Endodermal cell (in vitro differentiated cells): ENCODE measurements around the gene MCL1. TPM values are rescaled to one million over a fixed set of nuclear protein-coding genes. Genes with fewer than 3 reads are reported as not detected.
"Not testable (repeated sequence)": the region's sequence is repeated elsewhere in the genome, so short reads cannot be mapped to it uniquely, and the experiment has no call there.

ENCODE experiments used
- DNase-seq: peaks from one replicate; pipeline ENCODE4 v3.0.0-alpha.2; 2017
- H3K27ac ChIP-seq: 2 replicates; pipeline ENCODE4 v1.5.1; 2013; ENCODE audit warnings: mild to moderate bottlenecking, low read depth, low read length, moderate library complexity
- H3K27me3 ChIP-seq: 2 replicates; pipeline ENCODE4 v1.6.1; 2013; ENCODE audit warnings: mild to moderate bottlenecking, low read length, moderate library complexity; ENCODE audit not compliant: insufficient read depth, control insufficient read depth, poor library complexity, severe bottlenecking
- H3K36me3 ChIP-seq: 2 replicates; pipeline ENCODE4 v1.7.0; 2013; ENCODE audit warnings: mild to moderate bottlenecking, low read length, moderate library complexity; ENCODE audit not compliant: control insufficient read depth, insufficient read depth
- H3K4me1 ChIP-seq: one replicate; pipeline ENCODE4 v1.7.0; 2013; ENCODE audit warnings: low read length; ENCODE audit not compliant: control insufficient read depth, insufficient read depth
- H3K4me3 ChIP-seq: 2 replicates; pipeline ENCODE4 v1.5.1; 2013; ENCODE audit warnings: mild to moderate bottlenecking, low read length, moderate library complexity
- H3K9ac ChIP-seq: 2 replicates; pipeline ENCODE4 v1.6.1; 2013; ENCODE audit warnings: mild to moderate bottlenecking, low read length, moderate library complexity; ENCODE audit not compliant: poor library complexity, severe bottlenecking; ENCODE audit errors: extremely low read depth
- H3K9me3 ChIP-seq: 2 replicates; pipeline ENCODE4 v1.6.1; 2013; ENCODE audit warnings: mild to moderate bottlenecking, low read length, moderate library complexity; ENCODE audit not compliant: control insufficient read depth
- H3K27ac Mint-ChIP-seq: 2 replicates; pipeline ENCODE4 v1.8.0; 2020; ENCODE audit warnings: mixed read lengths
- H3K27me3 Mint-ChIP-seq: 2 replicates; pipeline ENCODE4 v1.8.0; 2021; ENCODE audit warnings: mild to moderate bottlenecking, mixed read lengths; ENCODE audit not compliant: insufficient read depth
- H3K36me3 Mint-ChIP-seq: 2 replicates; pipeline ENCODE4 v1.8.0; 2020; ENCODE audit warnings: low read depth, mixed read lengths
- H3K4me1 Mint-ChIP-seq: 2 replicates; pipeline ENCODE4 v1.8.0; 2020; ENCODE audit warnings: mixed read lengths
- H3K4me3 Mint-ChIP-seq: 2 replicates; pipeline ENCODE4 v1.8.0; 2020; ENCODE audit warnings: mild to moderate bottlenecking, moderate library complexity, mixed read lengths
- H3K9me3 Mint-ChIP-seq: 2 replicates; pipeline ENCODE4 v1.8.0; 2020; ENCODE audit warnings: mild to moderate bottlenecking, mixed read lengths
- WGBS, 2 experiments: methylation state at CpG; one replicate each; pipeline versions ENCODE4 v1.1.5 to v1.1.7; 2013; ENCODE audit warnings: missing lambda C conversion rate in 2 of 2, mixed read lengths in 1 of 2; ENCODE audit not compliant: insufficient coverage in 1 of 2, insufficient read length in 1 of 2; 5-methylcytosine and 5-hydroxymethylcytosine counted together
- total RNA-seq, 2 donors: library from RNA; stranded (reverse); fragmentation: NEBNext Ultra II Directional in 1 of 2; extraction: Animal tissue kit (Norgen Biotek cat#: 25700) in 1 of 2; gene quantifications; 2 replicates in 1 of 2; 3 replicates in 1 of 2; pipeline ENCODE4 v1.2.1, GENCODE V29; 2021
- TF ChIP-seq, protein P1 (sequence below): fragments of 200-600 bp; sonication (generic); conservative IDR thresholded peaks from 2 replicates; pipeline ENCODE4 v1.5.0; 2021; ENCODE audit warnings: antibody characterized with exemption, mild to moderate bottlenecking

The MCL1 gene
- total RNA-seq, 2 donors from 2014 or later = 133 to 173 TPM

DNA sequence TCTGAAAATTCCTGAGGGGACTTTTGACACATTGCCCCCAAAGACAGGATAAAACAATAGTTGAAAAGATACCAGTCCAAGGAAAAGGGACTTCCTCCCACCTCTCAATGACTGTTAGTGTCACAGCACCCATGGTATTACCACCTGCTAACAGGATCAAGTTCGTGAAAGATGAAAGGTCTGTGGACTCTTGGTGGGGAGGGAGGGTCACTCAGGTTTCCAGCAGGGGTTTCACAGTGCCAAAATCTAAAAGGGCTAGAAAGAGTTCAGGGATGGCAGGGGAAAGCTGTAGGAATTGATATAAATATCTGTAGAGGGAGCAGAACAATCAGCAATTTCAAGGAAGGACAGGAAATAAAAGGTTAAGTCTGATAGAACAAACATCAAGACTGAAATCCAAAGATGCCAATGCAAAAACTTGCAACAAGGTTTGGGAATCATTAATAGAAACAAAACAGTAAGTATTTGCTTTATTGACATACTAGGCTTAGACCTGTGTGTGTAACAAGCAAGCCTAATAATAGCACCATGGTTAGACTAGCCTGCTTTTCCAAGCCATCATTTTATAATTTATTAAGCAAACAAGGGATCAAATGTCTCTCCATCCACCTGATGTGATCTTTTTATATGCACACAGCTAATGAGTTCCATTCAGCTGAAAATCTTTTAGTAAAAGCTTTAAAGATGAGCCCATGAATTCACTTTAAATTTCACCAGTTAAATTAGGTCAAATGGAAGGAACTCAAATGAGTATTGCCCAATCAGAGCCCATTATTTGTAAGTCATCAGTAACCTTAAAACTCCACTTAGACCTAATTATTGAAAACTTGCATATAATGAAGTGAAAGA is 3.7 kb downstream of the MCL1 start:
- Histone ChIP-seq H3K9ac (peak overlapping the region; percentile 100), H3K27me3 (no peaks in the 10 kb centered on the region), H3K36me3 (peaks cover 76% of the 10 kb centered on the region), H3K4me3 (peak overlapping the region; percentile 92), H3K4me1 (peaks cover 6% of the 10 kb centered on the region), H3K27ac (no peak overlapping the region), H3K9me3 (no peaks in the 10 kb centered on the region)
- Mint-ChIP-seq H3K36me3 (peaks cover 79% of the 10 kb centered on the region), H3K4me3 (peak overlapping the region; percentile 98), H3K4me1 (peaks cover 25% of the 10 kb centered on the region), H3K27ac (peak overlapping the region; percentile 72), H3K27me3 (no peaks in the 10 kb centered on the region), H3K9me3 (no peaks in the 10 kb centered on the region)
- 15 to 40% methylated on average over 1 of the region's 1 CpG for WGBS, 2 experiments
- TF ChIP-seq, protein P1, sequence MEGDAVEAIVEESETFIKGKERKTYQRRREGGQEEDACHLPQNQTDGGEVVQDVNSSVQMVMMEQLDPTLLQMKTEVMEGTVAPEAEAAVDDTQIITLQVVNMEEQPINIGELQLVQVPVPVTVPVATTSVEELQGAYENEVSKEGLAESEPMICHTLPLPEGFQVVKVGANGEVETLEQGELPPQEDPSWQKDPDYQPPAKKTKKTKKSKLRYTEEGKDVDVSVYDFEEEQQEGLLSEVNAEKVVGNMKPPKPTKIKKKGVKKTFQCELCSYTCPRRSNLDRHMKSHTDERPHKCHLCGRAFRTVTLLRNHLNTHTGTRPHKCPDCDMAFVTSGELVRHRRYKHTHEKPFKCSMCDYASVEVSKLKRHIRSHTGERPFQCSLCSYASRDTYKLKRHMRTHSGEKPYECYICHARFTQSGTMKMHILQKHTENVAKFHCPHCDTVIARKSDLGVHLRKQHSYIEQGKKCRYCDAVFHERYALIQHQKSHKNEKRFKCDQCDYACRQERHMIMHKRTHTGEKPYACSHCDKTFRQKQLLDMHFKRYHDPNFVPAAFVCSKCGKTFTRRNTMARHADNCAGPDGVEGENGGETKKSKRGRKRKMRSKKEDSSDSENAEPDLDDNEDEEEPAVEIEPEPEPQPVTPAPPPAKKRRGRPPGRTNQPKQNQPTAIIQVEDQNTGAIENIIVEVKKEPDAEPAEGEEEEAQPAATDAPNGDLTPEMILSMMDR = no peak
- DNase-seq = no peak

DNA sequence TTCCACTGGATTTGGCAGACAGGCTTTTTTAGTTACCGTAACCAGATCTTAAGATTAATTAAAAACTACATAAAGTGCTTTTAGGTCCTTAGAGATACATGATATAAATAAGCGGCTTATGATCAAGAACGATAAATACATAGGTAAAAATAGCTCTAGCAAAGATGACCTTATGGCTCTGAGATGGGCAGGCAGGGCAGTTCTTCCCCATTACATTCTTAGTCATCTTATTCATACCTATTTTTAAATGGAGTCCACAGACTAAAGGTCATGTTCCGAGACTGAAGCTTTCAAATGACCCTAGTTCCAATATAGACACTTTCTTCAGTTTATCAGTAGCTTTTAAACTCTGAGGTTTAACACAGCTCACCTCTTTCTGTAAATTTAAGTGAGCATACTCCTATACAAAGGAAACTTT is 4.3 kb downstream of the MCL1 start:
- no peak for DNase-seq
- H3K27ac Mint-ChIP-seq = peak overlapping the region; percentile 78
- no peaks in the 10 kb centered on the region for H3K27me3 Mint-ChIP-seq
- peaks cover 80% of the 10 kb centered on the region for H3K36me3 Mint-ChIP-seq
- no peak overlapping the region for H3K27ac ChIP-seq
- H3K4me1 ChIP-seq = peaks cover 6% of the 10 kb centered on the region
- no peaks in the 10 kb centered on the region for H3K9me3 ChIP-seq
- H3K4me3 ChIP-seq = peak overlapping the region; percentile 92
- H3K4me1 Mint-ChIP-seq = peaks cover 26% of the 10 kb centered on the region
- peak overlapping the region; percentile 100 for H3K9ac ChIP-seq
- no peaks in the 10 kb centered on the region for H3K9me3 Mint-ChIP-seq
- 83 to 94% methylated on average over 1 to 4 of the region's 4 CpGs for WGBS, 2 experiments
- peak overlapping the region; percentile 98 for H3K4me3 Mint-ChIP-seq
- H3K36me3 ChIP-seq = peaks cover 76% of the 10 kb centered on the region
- no peaks in the 10 kb centered on the region for H3K27me3 ChIP-seq
- TF ChIP-seq, protein P1 = no peak

DNA sequence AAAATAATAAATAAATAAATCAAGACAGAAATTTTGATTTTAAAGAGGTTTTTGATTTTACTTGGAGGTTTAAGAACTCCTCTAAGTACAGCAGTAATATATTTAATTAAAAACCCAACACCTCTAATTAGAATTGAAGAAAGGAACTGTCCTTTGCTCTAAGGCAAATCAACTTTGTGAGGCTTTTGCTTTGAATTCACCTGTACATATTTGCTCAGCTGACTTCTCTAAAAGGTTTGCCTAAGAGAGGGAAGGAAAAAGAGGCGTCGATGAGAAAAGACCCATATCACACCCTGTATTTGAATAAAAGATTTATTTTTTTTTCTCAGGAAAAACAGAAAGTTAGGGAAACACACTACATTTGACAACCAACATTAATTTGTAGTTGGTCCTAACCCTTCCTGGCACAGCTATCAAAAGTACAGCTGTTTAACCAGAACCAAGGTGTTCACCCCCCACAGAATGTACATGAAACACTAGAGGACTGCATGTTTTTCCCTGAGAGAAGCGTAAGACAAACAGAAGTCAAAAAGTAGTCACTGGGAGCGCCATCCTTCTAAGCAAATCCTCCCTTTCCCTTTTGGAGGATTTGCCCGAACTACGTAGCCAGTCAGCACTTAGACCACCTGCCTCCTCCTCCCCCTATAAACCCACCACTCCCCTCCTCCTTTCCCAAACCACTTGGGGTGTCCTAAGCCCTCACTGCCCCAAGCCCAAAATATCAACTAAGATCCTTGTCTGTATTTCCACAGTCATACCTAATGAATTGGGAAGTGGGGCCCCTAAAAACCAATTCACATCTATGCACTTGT is 4.9 kb downstream of the MCL1 start:
- Histone ChIP-seq H3K27ac (no peak overlapping the region), H3K27me3 (no peaks in the 10 kb centered on the region), H3K9ac (peak overlapping the region; percentile 100), H3K4me1 (peaks cover 6% of the 10 kb centered on the region), H3K4me3 (peak overlapping the region; percentile 92), H3K9me3 (no peaks in the 10 kb centered on the region), H3K36me3 (peaks cover 79% of the 10 kb centered on the region)
- H3K9me3 Mint-ChIP-seq = no peaks in the 10 kb centered on the region
- 88 to 89% methylated on average over 4 of the region's 6 CpGs for WGBS, 2 experiments
- H3K4me1 Mint-ChIP-seq = peaks cover 32% of the 10 kb centered on the region
- H3K27ac Mint-ChIP-seq = peak overlapping the region; percentile 78
- DNase-seq = no peak
- H3K36me3 Mint-ChIP-seq = peaks cover 86% of the 10 kb centered on the region
- H3K4me3 Mint-ChIP-seq = peak overlapping the region; percentile 98
- H3K27me3 Mint-ChIP-seq = no peaks in the 10 kb centered on the region
- TF ChIP-seq, protein P1 = no peak

DNA sequence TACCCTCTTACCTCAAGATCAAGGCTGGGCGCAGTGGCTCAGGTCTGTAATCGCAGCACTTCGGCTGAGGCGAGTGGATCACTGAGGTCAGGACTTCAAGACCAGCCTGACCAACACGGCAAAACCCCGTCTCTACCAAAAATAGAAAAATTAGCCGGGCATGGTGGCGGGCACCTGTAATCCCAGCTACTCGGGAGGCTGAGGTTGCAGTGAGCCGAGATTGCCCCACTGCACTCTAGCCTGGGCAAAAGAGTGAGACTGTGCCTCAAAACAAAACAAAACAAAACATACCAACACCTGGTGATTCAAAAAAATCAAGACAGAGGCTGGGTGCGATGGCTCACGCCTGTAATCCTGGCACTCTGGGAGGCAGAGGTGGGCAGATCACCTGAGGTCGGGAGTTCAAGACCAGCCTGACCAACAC is 5.8 kb downstream of the MCL1 start:
- peak overlapping the region; percentile 70 for H3K27ac Mint-ChIP-seq
- peak; percentile 59 for DNase-seq
- peaks cover 77% of the 10 kb centered on the region for H3K36me3 ChIP-seq
- not testable (repeated sequence) for H3K9me3 ChIP-seq, H3K27me3 Mint-ChIP-seq, H3K4me1 ChIP-seq, H3K27me3 ChIP-seq, H3K4me3 ChIP-seq, H3K9ac ChIP-seq, H3K27ac ChIP-seq, H3K9me3 Mint-ChIP-seq
- peak overlapping the region; percentile 31 for H3K4me3 Mint-ChIP-seq
- peaks cover 38% of the 10 kb centered on the region for H3K4me1 Mint-ChIP-seq
- H3K36me3 Mint-ChIP-seq = peaks cover 82% of the 10 kb centered on the region
- 92 to 93% methylated on average over 10 to 13 of the region's 13 CpGs for WGBS, 2 experiments
